ENCODE measurements around the gene PLA2G4D. TPM values are rescaled to one million over a fixed set of nuclear protein-coding genes. Genes with fewer than 3 reads are reported as not detected.

PLA2G4D gene
- total and polyA plus RNA-seq, 2 donors (not counting 3 experiments of a cell fraction or from before 2014, with no cell fraction given): not detected

DNA sequence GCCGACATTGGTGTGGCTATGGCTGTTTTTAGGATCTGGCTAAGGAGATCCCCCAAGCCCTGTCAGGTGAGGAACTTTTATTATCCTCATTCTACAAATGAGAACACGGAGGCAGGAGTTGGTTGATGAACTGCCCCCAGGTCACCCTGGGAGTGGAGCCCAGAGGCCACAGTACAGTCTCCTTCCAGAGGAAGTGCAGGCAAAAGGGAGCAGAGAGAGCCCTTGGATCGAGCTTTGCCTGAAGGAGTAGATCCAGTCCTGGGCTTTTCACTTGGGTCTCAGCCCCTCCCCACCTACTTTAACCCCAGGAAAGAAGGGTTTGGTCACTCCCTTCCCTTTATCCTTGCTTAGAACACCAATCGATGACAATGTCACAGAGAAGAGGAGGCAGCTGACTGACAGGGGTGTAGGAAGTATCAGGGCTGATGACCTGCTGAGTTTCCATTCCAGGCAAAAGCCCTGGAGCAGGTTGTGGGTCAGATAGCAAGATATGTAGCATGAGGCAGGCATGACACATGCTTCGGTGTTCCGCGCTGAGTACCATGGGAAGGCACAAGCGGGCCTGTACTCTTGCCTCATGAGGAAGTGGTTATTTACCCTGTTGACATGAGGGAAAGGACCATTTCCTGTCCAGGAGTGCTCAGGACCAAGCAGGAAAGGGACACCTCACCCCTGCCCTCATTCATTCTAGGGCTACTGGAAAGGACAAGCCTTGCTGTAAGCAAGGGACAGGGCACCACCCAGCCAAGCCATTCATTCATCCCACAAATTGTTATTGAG lies 5.8 kb upstream of the PLA2G4D start:
- Histone ChIP-seq H3K36me3 (ENCODE audit: control insufficient read depth in 2 of 2, extremely low read depth in 1 of 2, insufficient read depth in 2 of 2, low read length in 2 of 2) (no peaks in the 10 kb centered on the region), H3K4me2 (ENCODE audit: insufficient read depth, low read length) (no peak overlapping the region), H3K9me1 (replicated peaks; ENCODE audit: control insufficient read depth, extremely low read depth, insufficient read depth, low read length) (no peaks in the 10 kb centered on the region), H2AFZ (ENCODE audit: low read depth, low read length) (peak overlapping the region; percentile 49), H3K9me3 (replicated peaks; ENCODE audit: control insufficient read depth, insufficient read depth, low read length) (no peaks in the 10 kb centered on the region), H4K20me1 (replicated peaks; ENCODE audit: control insufficient read depth, extremely low read depth, insufficient read depth, low read length) (no peaks in the 10 kb centered on the region), H3K79me2 (ENCODE audit: control insufficient read depth, insufficient read depth, low read length) (no peaks in the 10 kb centered on the region), H3K4me1 (ENCODE audit: control insufficient read depth, extremely low read depth, insufficient read depth, low read length) (peaks cover 18% of the 10 kb centered on the region), H3K27ac (ENCODE audit: insufficient read depth, low read depth, low read length) (peak overlapping the region; percentile 2), H3K9ac (replicated peaks; ENCODE audit: extremely low read depth, insufficient read depth, low read length) (no peak overlapping the region), H3K27me3 (ENCODE audit: control insufficient read depth in 2 of 2, insufficient read depth in 2 of 2, low read length in 2 of 2) (no peaks in the 10 kb centered on the region), H3K4me3 (replicated peaks in 1 of 3; ENCODE audit: insufficient read depth in 1 of 3, low read depth in 1 of 3, low read length in 3 of 3) (no peak overlapping the region)
- intact Hi-C loops (cut with micrococcal nuclease): no loop called here
- FAIRE-seq: peak; percentile 93
- BruUV-seq (replicated peaks): no TSS peak
- peak; percentile 81 for TF ChIP-seq GATA2 (IDR thresholded peaks at IDR 0.05; ENCODE audit: insufficient read depth, insufficient read length, low read depth, low read length)
- TF ChIP-seq CTCF (IDR thresholded peaks at IDR 0.05; ENCODE audit: extremely low read depth in 1 of 2, insufficient read depth in 1 of 2, low read depth in 1 of 2, low read length in 2 of 2): no peak
- peak; percentile 10 for TF ChIP-seq FOS (IDR thresholded peaks at IDR 0.05; ENCODE audit: borderline replicate concordance, insufficient read depth, low read length)
- TF ChIP-seq EZH2 (IDR thresholded peaks at IDR 0.05; ENCODE audit: borderline replicate concordance, low read depth, low read length, severe bottlenecking): no peak
- peak; percentile 45 for TF ChIP-seq POLR2AphosphoS5 (IDR thresholded peaks at IDR 0.05; ENCODE audit: insufficient read depth, low read depth, low read length)
- no peak for TF ChIP-seq JUN (IDR thresholded peaks at IDR 0.05; ENCODE audit: borderline replicate concordance, insufficient read depth, insufficient read length, low read depth)
- TF ChIP-seq POLR2A (IDR thresholded peaks at IDR 0.05; ENCODE audit: low read depth, low read length): no peak
- TF ChIP-seq, protein P1, sequence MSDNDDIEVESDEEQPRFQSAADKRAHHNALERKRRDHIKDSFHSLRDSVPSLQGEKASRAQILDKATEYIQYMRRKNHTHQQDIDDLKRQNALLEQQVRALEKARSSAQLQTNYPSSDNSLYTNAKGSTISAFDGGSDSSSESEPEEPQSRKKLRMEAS (IDR thresholded peaks at IDR 0.05; ENCODE audit: insufficient read depth, insufficient read length): peak; percentile 16
- TF ChIP-seq MYC (IDR thresholded peaks at IDR 0.05; ENCODE audit: low read depth, low read length): no peak
- ChIA-PET POLR2A (no interaction called here), CTCF (interaction anchor here (1.0 to 1.1 kb wide), 2 partner anchors 15 to 27 kb away, joined by 3 to 4 read pairs; no protein-coding TSS in a partner anchor)
- dilution Hi-C loops (cut with MboI; ENCODE audit: extremely low pct_ligation_motif_present, low sequenced_read_pairs): no loop called here
- peak; percentile 43 for DNase-seq (ENCODE audit: low read depth, low spot score)
